Left lobe of liver (tissue), 1 donor: Measurements from ENCODE around the gene TMEM106A. TPM values are rescaled to one million over a fixed set of nuclear protein-coding genes. Genes with fewer than 3 reads are reported as not detected.

Experiments
- total RNA-seq: library from RNA; stranded (reverse); gene quantifications from one replicate; pipeline ENCODE4 v1.2.1, GENCODE V29; 2021
- donor health status: DM: no; HTN: yes; CAD: no.

The TMEM106A gene
- total RNA-seq, 1 donor from 2014 or later = 2.1 TPM

Other genes starting within 250 kb of the TMEM106A start
- gene AARSD1, start 247.4 kb upstream of the TMEM106A start, total RNA-seq = 17.2 TPM
- 0.25 TPM for gene PTGES3L, start 231.8 kb upstream of the TMEM106A start, total RNA-seq
- gene RUNDC1, start 231.3 kb upstream of the TMEM106A start, total RNA-seq = 5.3 TPM
- 293 TPM for gene RPL27, start 213.5 kb upstream of the TMEM106A start, total RNA-seq
- gene IFI35, start 205.1 kb upstream of the TMEM106A start, total RNA-seq = 13.7 TPM
- gene VAT1, start 189.5 kb upstream of the TMEM106A start, total RNA-seq = 41.5 TPM
- gene RND2, start 186.6 kb upstream of the TMEM106A start, total RNA-seq = 3.6 TPM
- gene BRCA1, start 86.5 kb upstream of the TMEM106A start, total RNA-seq = 7.8 TPM
- gene NBR1, start 40.7 kb upstream of the TMEM106A start, total RNA-seq = 55.2 TPM
- not detected for gene CCDC200, start 16.7 kb downstream of the TMEM106A start, total RNA-seq
- gene RNU2-1, start 22.1 kb downstream of the TMEM106A start, total RNA-seq = 2,459 TPM
- gene ARL4D, start 187.1 kb downstream of the TMEM106A start, total RNA-seq = 15.4 TPM